Measurements from ENCODE around the gene AMOT.

AMOT gene

DNA sequence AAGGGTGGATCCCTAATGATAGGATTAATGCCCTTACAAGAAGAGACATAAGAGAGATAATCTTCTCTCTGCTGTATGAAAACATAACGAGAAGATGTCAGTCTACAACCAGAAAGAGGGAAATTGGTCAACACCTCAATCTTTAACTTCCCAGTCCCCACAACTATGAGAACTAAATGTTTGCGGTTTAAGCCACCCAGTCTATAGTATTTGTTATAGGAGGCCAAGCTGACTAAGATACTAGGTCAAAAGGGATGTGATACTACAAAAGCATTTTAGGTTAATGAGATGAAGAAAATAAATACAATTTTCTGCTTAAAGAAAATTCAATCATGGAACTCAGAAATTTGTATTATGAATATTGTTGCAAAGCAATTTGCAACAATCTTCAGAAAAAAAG lies 105.5 kb downstream of the AMOT start:
- DNase-seq (ENCODE audit: low spot score), result no peak

- DNase-seq (ENCODE audit: low spot score), result peak; percentile 48
These were observed 106.3 kb downstream of the AMOT start for GRCh38 chrX:112734290-112734689.

- DNase-seq (ENCODE audit: low spot score), result no peak
These were observed 108.8 kb downstream of the AMOT start for GRCh38 chrX:112731793-112732192.

All from pons (tissue), 1 donor.